Naive thymus-derived CD4-positive, alpha-beta T cell (primary cell): ENCODE measurements around the gene GRAMD4. TPM values are rescaled to one million over a fixed set of nuclear protein-coding genes. Genes with fewer than 3 reads are reported as not detected.
A peak's percentile ranks its signal among the peaks of the same experiment; 100 is the strongest.

ENCODE experiments used
- ATAC-seq: fragments of 150-1000 bp; cut with Tn5 transposase; 2 replicates; pipeline ENCODE4 v1.10.0; 2021; ENCODE audit warnings: mild to moderate bottlenecking, moderate library complexity
- CTCF ChIA-PET: fragments of 350-600 bp; sonication (Branson Sonifier 250); formaldehyde crosslinking; loops from one replicate; lab custom pipeline; 2021; ENCODE audit warnings: antibody characterized with exemption; lab: Charles Lee
- POLR2A ChIA-PET: fragments of 350-600 bp; sonication (Branson Sonifier 250); formaldehyde crosslinking; loops from one replicate; lab custom pipeline; 2021; ENCODE audit warnings: antibody characterized with exemption, inconsistent platforms; lab: Charles Lee
- DNase-seq, 9 donors: peaks; one replicate each; pipeline versions ENCODE4 v3.0.0 to v3.0.0-alpha.2; 2020 to 2022; ENCODE audit warnings: mixed read lengths in 1 of 9
- H3K27ac ChIP-seq: one replicate; pipeline ENCODE4 v1.7.0; 2013; ENCODE audit warnings: mild to moderate bottlenecking, low read depth, low read length, moderate library complexity
- H3K27me3 ChIP-seq, 2 donors: one replicate each; pipeline ENCODE4 v1.7.0; 2013; ENCODE audit warnings: low read length in 2 of 2, mild to moderate bottlenecking in 2 of 2, moderate library complexity in 2 of 2; ENCODE audit not compliant: control insufficient read depth in 2 of 2, insufficient read depth in 2 of 2
- H3K36me3 ChIP-seq, 3 experiments: 1 replicate in 2 of 3; 2 replicates in 1 of 3; pipeline ENCODE4 v1.7.0; 2013; ENCODE audit warnings: low read length in 3 of 3, mild to moderate bottlenecking in 3 of 3, moderate library complexity in 1 of 3; ENCODE audit not compliant: insufficient read depth in 3 of 3, control insufficient read depth in 2 of 3
- H3K4me1 ChIP-seq, 2 donors: one replicate each; pipeline ENCODE4 v1.7.0; 2013; ENCODE audit warnings: low read length in 2 of 2, mild to moderate bottlenecking in 2 of 2, moderate library complexity in 1 of 2; ENCODE audit not compliant: control insufficient read depth in 2 of 2, insufficient read depth in 2 of 2
- H3K4me3 ChIP-seq: 2 replicates; pipeline ENCODE4 v1.7.0; 2013; ENCODE audit warnings: mild to moderate bottlenecking, low read length
- H3K9me3 ChIP-seq, 3 experiments: 1 replicate in 2 of 3; 2 replicates in 1 of 3; pipeline ENCODE4 v1.7.0; 2013; ENCODE audit warnings: low read length in 3 of 3; ENCODE audit not compliant: control insufficient read depth in 2 of 3
- H3K27ac Mint-ChIP-seq, 9 donors: one replicate each; pipeline ENCODE4 v1.8.0; 2020 to 2022; ENCODE audit warnings: mixed read lengths in 9 of 9, mild to moderate bottlenecking in 8 of 9, moderate library complexity in 5 of 9, inconsistent platforms in 2 of 9
- H3K27me3 Mint-ChIP-seq, 5 donors: one replicate each; pipeline ENCODE4 v1.8.0; 2021 to 2022; ENCODE audit warnings: mixed read lengths in 5 of 5, mild to moderate bottlenecking in 1 of 5
- H3K36me3 Mint-ChIP-seq, 5 donors: one replicate each; pipeline ENCODE4 v1.8.0; 2020 to 2022; ENCODE audit warnings: mixed read lengths in 5 of 5, mild to moderate bottlenecking in 3 of 5, inconsistent platforms in 1 of 5
- H3K4me1 Mint-ChIP-seq, 7 donors: one replicate each; pipeline ENCODE4 v1.8.0; 2020 to 2022; ENCODE audit warnings: mixed read lengths in 7 of 7, mild to moderate bottlenecking in 3 of 7, inconsistent platforms in 1 of 7
- H3K4me3 Mint-ChIP-seq, 10 donors: one replicate each; pipeline ENCODE4 v1.8.0; 2020 to 2022; ENCODE audit warnings: mild to moderate bottlenecking in 10 of 10, mixed read lengths in 10 of 10, moderate library complexity in 6 of 10, inconsistent platforms in 2 of 10
- H3K9me3 Mint-ChIP-seq, 11 donors: one replicate each; pipeline ENCODE4 v1.8.0; 2020 to 2022; ENCODE audit warnings: mixed read lengths in 11 of 11, mild to moderate bottlenecking in 4 of 11, inconsistent platforms in 1 of 11, moderate library complexity in 1 of 11
- intact Hi-C, 2 donors: fragments of 100-400 bp; cut with micrococcal nuclease; formaldehyde crosslinking; loops; one replicate each; pipeline ENCODE4 v1.15.1; 2023
- polyA plus RNA-seq, 2 donors: library from polyadenylated mRNA; unstranded; fragments of 300-500 nt; fragmentation: Illumina TruSeq; gene quantifications; one replicate each; pipeline ENCODE4 v1.2.3, GENCODE V29; 2021
- total RNA-seq, 6 experiments: library from RNA in 5 of 6; stranded (reverse) in 5 of 6; gene quantifications; 1 replicate in 5 of 6; 2 replicates in 1 of 6; pipeline ENCODE4 v1.2.3 and lab custom pipeline; 2021 to 2026

GRAMD4 gene
- total and polyA plus RNA-seq, 7 experiments from 2014 or later: 2.1 to 48.5 (median 14.8) TPM

- ATAC-seq (no peak), DNase-seq (no peak)
- ChIA-PET POLR2A (no interaction called here), CTCF (interaction anchor here (1.0 kb wide), 1 partner anchor 228 kb away, joined by 3 read pairs; no protein-coding TSS in a partner anchor)
- peak overlapping the region; percentile 73 to 88 (median 81) for H3K27ac Mint-ChIP-seq
- H3K9me3 Mint-ChIP-seq: peaks cover 0 to 18% (median 10%) of the 10 kb centered on the region in 11 donors
- H3K36me3 Mint-ChIP-seq: peaks cover 0 to 7% (median 5%) of the 10 kb centered on the region in 5 donors
- Histone ChIP-seq H3K9me3 (peaks cover 0 to 12% (median 8%) of the 10 kb centered on the region in 3 experiments), H3K4me1 (peaks cover 16 to 20% of the 10 kb centered on the region in 2 donors), H3K27me3 (no peaks in the 10 kb centered on the region), H3K4me3 (peak overlapping the region; percentile 9), H3K27ac (no peak overlapping the region), H3K36me3 (no peaks in the 10 kb centered on the region)
- H3K4me3 Mint-ChIP-seq: peak overlapping the region; percentile 72 to 91 (median 84)
- intact Hi-C loops: loop anchor here in 1 of 2 donors (5.0 kb wide), 2 partner anchors 162 to 903 kb away; partner anchors contain the start of genes ATXN10 and CERK
- peaks cover 28 to 41% (median 36%) of the 10 kb centered on the region in 7 donors for H3K4me1 Mint-ChIP-seq
- H3K27me3 Mint-ChIP-seq: no peaks in the 10 kb centered on the region
Observed at GRCh38 chr22:46574993-46575910, 44.9 kb upstream of the GRAMD4 start.

DNA sequence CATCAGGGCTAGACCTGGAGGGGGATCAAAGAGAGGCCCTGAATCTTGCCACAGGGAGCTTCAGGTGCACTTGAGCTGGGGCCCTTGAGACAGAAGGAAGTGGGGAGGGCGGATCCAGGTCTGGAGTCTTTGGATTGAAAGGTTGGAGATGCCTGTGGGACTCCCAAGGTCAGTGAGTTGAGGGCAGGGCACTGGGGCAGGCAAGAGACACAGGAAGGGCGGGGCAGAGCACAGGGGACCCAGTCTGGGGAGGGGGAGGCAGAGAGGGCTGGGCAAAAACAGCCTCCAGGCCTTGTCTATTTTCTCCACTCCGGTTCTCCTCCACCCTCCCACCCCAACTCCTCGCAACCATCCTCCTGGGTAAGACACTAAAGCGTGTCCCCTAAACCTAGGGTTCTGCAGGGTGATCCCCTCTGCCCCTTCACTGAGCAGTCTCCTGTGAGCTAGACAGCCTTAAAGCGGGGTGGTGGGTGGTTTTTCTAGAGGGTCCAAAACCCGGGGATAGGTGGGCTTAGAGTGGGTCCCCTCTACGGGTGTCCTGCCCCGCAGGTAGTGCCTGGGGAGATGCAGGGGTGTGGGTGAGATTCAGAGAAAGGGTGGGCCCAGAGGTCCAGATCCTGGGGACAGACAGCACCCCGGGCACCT lies 44.2 kb upstream of the GRAMD4 start:
- ChIA-PET CTCF (interaction anchor here (1.0 kb wide), 1 partner anchor 227 kb away, joined by 3 read pairs; no protein-coding TSS in a partner anchor), POLR2A (no interaction called here)
- peak overlapping the region; percentile 37 for H3K27ac ChIP-seq
- Mint-ChIP-seq H3K4me1 (peaks cover 30 to 44% (median 40%) of the 10 kb centered on the region in 7 donors), H3K36me3 (peaks cover 0 to 7% (median 5%) of the 10 kb centered on the region in 5 donors), H3K27me3 (no peaks in the 10 kb centered on the region), H3K27ac (peak overlapping the region; percentile 55 to 88 (median 77)), H3K9me3 (peaks cover 0 to 14% (median 8%) of the 10 kb centered on the region in 11 donors), H3K4me3 (peak overlapping the region; percentile 72 to 91 (median 84))
- intact Hi-C loops: loop anchor here (1.0 to 5.0 kb wide), 5 partner anchors 13 to 904 kb away; partner anchors contain the start of genes ATXN10 (in 1 of the 2) and CERK (in 1 of the 2)
- H3K27me3 ChIP-seq: no peaks in the 10 kb centered on the region
- H3K9me3 ChIP-seq: peaks cover 0 to 12% (median 8%) of the 10 kb centered on the region in 3 experiments
- H3K36me3 ChIP-seq: no peaks in the 10 kb centered on the region
- ATAC-seq (no peak), DNase-seq (no peak)
- H3K4me3 ChIP-seq: peak overlapping the region; percentile 66
- H3K4me1 ChIP-seq: peaks cover 16 to 20% of the 10 kb centered on the region in 2 donors

- Histone ChIP-seq H3K27ac (peak overlapping the region; percentile 37), H3K4me1 (peaks cover 16 to 25% of the 10 kb centered on the region in 2 donors), H3K27me3 (no peaks in the 10 kb centered on the region), H3K4me3 (peak overlapping the region; percentile 66), H3K9me3 (peaks cover 0 to 6% (median 4%) of the 10 kb centered on the region in 3 experiments), H3K36me3 (no peaks in the 10 kb centered on the region)
- peak; percentile 44 to 82 (median 65) for DNase-seq
- Mint-ChIP-seq H3K27me3 (no peaks in the 10 kb centered on the region), H3K4me3 (peak overlapping the region; percentile 72 to 91 (median 84)), H3K36me3 (peaks cover 0 to 5% (median 5%) of the 10 kb centered on the region in 5 donors), H3K27ac (peak overlapping the region in 7 of 9 donors; percentile 70 to 84 (median 77)), H3K9me3 (peaks cover 0 to 7% (median 4%) of the 10 kb centered on the region in 11 donors), H3K4me1 (peaks cover 36 to 51% (median 47%) of the 10 kb centered on the region in 7 donors)
- ChIA-PET CTCF (no interaction called here), POLR2A (no interaction called here)
- ATAC-seq: peak; percentile 89
- intact Hi-C loops: loop anchor here (1.0 to 5.0 kb wide), 5 partner anchors 13 to 904 kb away; partner anchors contain the start of genes ATXN10 (in 1 of the 2) and CERK (in 1 of the 2)
Observed at GRCh38 chr22:46576556-46577367, 43.4 kb upstream of the GRAMD4 start.

DNA sequence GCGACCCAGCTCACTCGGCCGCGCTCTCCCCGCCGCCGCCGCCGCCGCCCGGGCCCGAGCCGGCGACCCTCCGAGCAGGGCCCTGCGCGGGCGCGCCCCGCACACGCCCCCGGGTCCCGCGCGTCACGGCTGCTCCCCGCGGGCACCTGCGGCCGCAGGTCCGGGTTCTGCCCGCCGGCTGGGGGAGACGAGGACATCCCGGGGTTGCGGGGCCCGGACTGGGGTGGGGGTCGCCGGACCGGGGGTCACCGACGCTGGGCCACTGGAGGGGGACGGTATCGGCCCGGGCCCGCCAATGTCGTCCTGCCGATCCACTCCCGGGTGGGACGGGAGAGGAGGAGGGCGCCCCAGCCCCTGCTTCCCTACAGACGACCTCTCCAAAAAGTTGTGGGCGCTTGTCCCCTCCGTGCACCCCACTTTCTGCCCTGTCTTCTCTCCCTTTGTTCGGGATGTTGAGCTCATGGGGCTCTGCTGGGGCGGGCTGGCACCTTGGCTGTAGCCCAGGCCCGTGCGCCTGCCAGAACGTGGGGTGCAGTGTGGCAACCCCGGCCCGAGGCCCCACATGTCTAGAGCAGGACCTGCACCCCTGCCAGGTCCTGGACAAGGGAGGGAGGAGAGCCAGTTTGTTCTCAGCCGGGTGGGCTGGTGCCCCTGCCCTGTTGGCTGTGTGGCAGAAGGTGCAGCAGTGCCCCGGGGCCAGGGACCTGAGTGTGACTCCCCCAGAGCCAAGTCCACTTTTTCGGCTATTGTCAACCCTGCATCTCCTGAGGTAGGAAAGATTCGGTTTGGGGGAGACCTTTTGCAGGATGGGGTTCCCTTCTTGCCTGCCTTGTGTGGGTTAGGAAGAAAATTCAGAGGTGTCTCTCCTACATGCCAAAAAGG lies 42.6 kb upstream of the GRAMD4 start:
- H3K36me3 Mint-ChIP-seq: peaks cover 0 to 2% (median 0%) of the 10 kb centered on the region in 5 donors
- intact Hi-C loops: loop anchor here (1.0 to 5.0 kb wide), 5 partner anchors 37 to 905 kb away; partner anchors contain the start of genes ATXN10 (in 1 of the 2) and CERK (in 1 of the 2)
- CTCF ChIA-PET: interaction anchor here (0.7 kb wide), 1 partner anchor 20 kb away, joined by 3 read pairs; no protein-coding TSS in a partner anchor
- DNase-seq (peak in 4 of 9 donors; percentile 15 to 28 (median 20)), ATAC-seq (peak; percentile 33)
- H3K9me3 Mint-ChIP-seq: peaks cover 0 to 2% (median 0%) of the 10 kb centered on the region in 11 donors
- H3K27ac ChIP-seq: no peak overlapping the region
- H3K4me3 ChIP-seq: peak overlapping the region; percentile 44
- peaks cover 37 to 53% (median 49%) of the 10 kb centered on the region in 7 donors for H3K4me1 Mint-ChIP-seq
- no peaks in the 10 kb centered on the region for H3K9me3 ChIP-seq
- POLR2A ChIA-PET: interaction anchor here (0.6 kb wide), 1 partner anchor 44 kb away, joined by 3 read pairs; no protein-coding TSS in a partner anchor
- H3K4me3 Mint-ChIP-seq: peak overlapping the region; percentile 79 to 97 (median 90)
- no peaks in the 10 kb centered on the region for H3K27me3 ChIP-seq
- H3K27ac Mint-ChIP-seq: peak overlapping the region; percentile 74 to 92 (median 87)
- no peaks in the 10 kb centered on the region for H3K27me3 Mint-ChIP-seq
- H3K36me3 ChIP-seq: no peaks in the 10 kb centered on the region
- peaks cover 16 to 25% of the 10 kb centered on the region in 2 donors for H3K4me1 ChIP-seq

- no peak for DNase-seq
- Mint-ChIP-seq H3K36me3 (peaks cover 0 to 2% (median 0%) of the 10 kb centered on the region in 5 donors), H3K27ac (peak overlapping the region in 6 of 9 donors; percentile 74 to 91 (median 77)), H3K9me3 (peaks cover 0 to 1% (median 0%) of the 10 kb centered on the region in 11 donors), H3K4me3 (peak overlapping the region; percentile 79 to 97 (median 90)), H3K27me3 (no peaks in the 10 kb centered on the region), H3K4me1 (peaks cover 37 to 53% (median 49%) of the 10 kb centered on the region in 7 donors)
- ChIA-PET CTCF (interaction anchor here (0.7 kb wide), 1 partner anchor 21 kb away, joined by 3 read pairs; no protein-coding TSS in a partner anchor), POLR2A (interaction anchor here (0.6 kb wide), 1 partner anchor 43 kb away, joined by 3 read pairs; no protein-coding TSS in a partner anchor)
- no peak overlapping the region for H3K27ac ChIP-seq
- peaks cover 16 to 25% of the 10 kb centered on the region in 2 donors for H3K4me1 ChIP-seq
- no peaks in the 10 kb centered on the region for H3K27me3 ChIP-seq
- no peaks in the 10 kb centered on the region for H3K9me3 ChIP-seq
- intact Hi-C loops: loop anchor here (1.0 to 5.0 kb wide), 3 partner anchors 36 to 906 kb away; partner anchors contain the start of genes ATXN10 (in 1 of the 2) and CERK (in 1 of the 2)
- H3K36me3 ChIP-seq: no peaks in the 10 kb centered on the region
- no peak for ATAC-seq
- peak overlapping the region; percentile 44 for H3K4me3 ChIP-seq
Observed at GRCh38 chr22:46578251-46578823, 41.8 kb upstream of the GRAMD4 start.
